Measurements from ENCODE around the gene LAMC3. TPM values are rescaled to one million over a fixed set of nuclear protein-coding genes. Genes with fewer than 3 reads are reported as not detected.

Gene LAMC3
- polyA plus RNA-seq, 1 donor from 2014 or later: 0.04 TPM

DNA sequence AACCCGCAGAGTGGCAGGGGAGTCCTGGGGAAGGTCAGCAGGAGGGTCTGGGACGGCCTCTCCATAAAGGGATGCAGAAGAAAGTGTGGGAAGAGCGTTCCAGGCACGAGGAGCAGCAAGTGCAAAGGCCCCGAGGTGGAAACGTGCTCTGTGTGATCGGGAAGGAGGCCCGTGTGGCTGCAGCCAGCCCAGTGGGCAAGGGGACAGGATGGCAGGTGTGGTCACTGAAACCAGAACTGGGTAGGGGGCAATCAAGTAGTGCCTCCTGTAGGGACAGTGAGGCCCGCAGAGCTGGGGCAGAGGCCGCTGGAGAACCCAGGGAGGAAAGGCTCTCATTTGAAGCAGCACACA, 16.3 kb upstream of the LAMC3 start:
- no peaks in the 10 kb centered on the region for H3K36me3 ChIP-seq (ENCODE audit: insufficient read depth, low read length)
- no peak overlapping the region for H3K9ac ChIP-seq (ENCODE audit: low read length)
- no peak overlapping the region for H3K27ac ChIP-seq (ENCODE audit: low read length)
- no peaks in the 10 kb centered on the region for H3K9me2 ChIP-seq (ENCODE audit: insufficient read depth, low read length)
- no peaks in the 10 kb centered on the region for H3K9me3 ChIP-seq (ENCODE audit: low read length)
- no peak overlapping the region for H3K4me3 ChIP-seq (ENCODE audit: low read length)
- no peak overlapping the region for H3K4me2 ChIP-seq (ENCODE audit: low read length)
- no peak overlapping the region for H2AFZ ChIP-seq (ENCODE audit: low read depth, low read length)
- H3F3A ChIP-seq (ENCODE audit: insufficient read depth, low read length, poor library complexity, severe bottlenecking): no peaks in the 10 kb centered on the region
- H3K79me2 ChIP-seq (replicated peaks; ENCODE audit: insufficient read depth, low read length): no peaks in the 10 kb centered on the region
- TF ChIP-seq SMC3 (conservative IDR thresholded peaks at IDR 0.05; ENCODE audit: poor library complexity) (no peak), TAF1 (IDR thresholded peaks at IDR 0.05; ENCODE audit: low read depth) (no peak), EZH2 (IDR thresholded peaks at IDR 0.05; ENCODE audit: borderline replicate concordance, insufficient read depth, low read length, poor library complexity, severe bottlenecking) (no peak), RAD21 (conservative IDR thresholded peaks at IDR 0.05) (no peak), EP300 (conservative IDR thresholded peaks at IDR 0.05; ENCODE audit: poor library complexity, severe bottlenecking) (no peak), MXI1 (conservative IDR thresholded peaks at IDR 0.05; ENCODE audit: poor library complexity, severe bottlenecking) (no peak), POLR2AphosphoS5 (IDR thresholded peaks at IDR 0.05) (no peak)
- TF ChIP-seq, protein P1, sequence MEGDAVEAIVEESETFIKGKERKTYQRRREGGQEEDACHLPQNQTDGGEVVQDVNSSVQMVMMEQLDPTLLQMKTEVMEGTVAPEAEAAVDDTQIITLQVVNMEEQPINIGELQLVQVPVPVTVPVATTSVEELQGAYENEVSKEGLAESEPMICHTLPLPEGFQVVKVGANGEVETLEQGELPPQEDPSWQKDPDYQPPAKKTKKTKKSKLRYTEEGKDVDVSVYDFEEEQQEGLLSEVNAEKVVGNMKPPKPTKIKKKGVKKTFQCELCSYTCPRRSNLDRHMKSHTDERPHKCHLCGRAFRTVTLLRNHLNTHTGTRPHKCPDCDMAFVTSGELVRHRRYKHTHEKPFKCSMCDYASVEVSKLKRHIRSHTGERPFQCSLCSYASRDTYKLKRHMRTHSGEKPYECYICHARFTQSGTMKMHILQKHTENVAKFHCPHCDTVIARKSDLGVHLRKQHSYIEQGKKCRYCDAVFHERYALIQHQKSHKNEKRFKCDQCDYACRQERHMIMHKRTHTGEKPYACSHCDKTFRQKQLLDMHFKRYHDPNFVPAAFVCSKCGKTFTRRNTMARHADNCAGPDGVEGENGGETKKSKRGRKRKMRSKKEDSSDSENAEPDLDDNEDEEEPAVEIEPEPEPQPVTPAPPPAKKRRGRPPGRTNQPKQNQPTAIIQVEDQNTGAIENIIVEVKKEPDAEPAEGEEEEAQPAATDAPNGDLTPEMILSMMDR (IDR thresholded peaks at IDR 0.05; ENCODE audit: poor library complexity, severe bottlenecking): no peak
- TF ChIP-seq, protein P2, sequence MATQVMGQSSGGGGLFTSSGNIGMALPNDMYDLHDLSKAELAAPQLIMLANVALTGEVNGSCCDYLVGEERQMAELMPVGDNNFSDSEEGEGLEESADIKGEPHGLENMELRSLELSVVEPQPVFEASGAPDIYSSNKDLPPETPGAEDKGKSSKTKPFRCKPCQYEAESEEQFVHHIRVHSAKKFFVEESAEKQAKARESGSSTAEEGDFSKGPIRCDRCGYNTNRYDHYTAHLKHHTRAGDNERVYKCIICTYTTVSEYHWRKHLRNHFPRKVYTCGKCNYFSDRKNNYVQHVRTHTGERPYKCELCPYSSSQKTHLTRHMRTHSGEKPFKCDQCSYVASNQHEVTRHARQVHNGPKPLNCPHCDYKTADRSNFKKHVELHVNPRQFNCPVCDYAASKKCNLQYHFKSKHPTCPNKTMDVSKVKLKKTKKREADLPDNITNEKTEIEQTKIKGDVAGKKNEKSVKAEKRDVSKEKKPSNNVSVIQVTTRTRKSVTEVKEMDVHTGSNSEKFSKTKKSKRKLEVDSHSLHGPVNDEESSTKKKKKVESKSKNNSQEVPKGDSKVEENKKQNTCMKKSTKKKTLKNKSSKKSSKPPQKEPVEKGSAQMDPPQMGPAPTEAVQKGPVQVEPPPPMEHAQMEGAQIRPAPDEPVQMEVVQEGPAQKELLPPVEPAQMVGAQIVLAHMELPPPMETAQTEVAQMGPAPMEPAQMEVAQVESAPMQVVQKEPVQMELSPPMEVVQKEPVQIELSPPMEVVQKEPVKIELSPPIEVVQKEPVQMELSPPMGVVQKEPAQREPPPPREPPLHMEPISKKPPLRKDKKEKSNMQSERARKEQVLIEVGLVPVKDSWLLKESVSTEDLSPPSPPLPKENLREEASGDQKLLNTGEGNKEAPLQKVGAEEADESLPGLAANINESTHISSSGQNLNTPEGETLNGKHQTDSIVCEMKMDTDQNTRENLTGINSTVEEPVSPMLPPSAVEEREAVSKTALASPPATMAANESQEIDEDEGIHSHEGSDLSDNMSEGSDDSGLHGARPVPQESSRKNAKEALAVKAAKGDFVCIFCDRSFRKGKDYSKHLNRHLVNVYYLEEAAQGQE (IDR thresholded peaks at IDR 0.05; ENCODE audit: borderline replicate concordance): no peak
- no peaks in the 10 kb centered on the region for H4K20me1 ChIP-seq (ENCODE audit: insufficient read depth)
- no peaks in the 10 kb centered on the region for H3K27me3 ChIP-seq (ENCODE audit: insufficient read depth, low read depth, low read length)

DNA sequence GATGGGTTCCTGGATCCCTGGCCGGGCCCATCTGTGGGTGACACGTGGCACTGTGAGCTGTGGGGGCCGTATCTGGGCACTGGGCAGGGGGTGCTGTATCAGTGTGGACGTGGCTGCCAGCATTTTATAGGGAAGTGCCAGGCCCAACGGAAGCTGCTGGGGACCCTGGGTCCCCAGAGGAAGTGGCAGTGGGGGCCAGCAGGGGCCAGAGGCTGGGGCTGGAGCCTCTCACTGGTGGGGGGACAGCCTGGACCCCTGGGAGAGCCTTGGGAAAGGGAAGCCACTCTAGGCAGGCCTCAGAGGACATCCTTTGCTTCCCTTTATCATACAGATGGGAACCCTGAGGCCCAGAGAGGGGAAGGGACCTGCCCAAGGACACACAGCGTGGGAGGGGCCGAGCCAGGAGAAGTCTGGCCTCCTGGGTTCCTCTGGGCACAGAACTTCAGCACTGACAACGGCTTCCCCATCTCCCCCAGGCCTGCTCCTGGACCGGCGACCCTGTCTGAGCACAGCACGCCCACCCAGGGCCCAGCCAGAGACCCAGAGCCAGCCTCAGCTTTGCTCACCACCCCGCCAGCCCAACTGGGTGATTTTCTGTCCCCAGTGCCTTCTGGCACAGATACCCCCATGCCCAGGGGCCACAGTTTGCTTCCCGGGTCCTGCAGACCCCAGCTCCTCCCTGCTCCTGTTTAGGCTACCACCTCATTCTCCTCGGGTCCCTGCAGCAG, 15.5 kb upstream of the LAMC3 start:
- H3K27me3 ChIP-seq (ENCODE audit: insufficient read depth, low read depth, low read length): no peaks in the 10 kb centered on the region

More for the DNA sequence above, 15.5 kb upstream of the LAMC3 start:
- H3K9me3 ChIP-seq (ENCODE audit: low read length): no peaks in the 10 kb centered on the region
- H3K36me3 ChIP-seq (ENCODE audit: insufficient read depth, low read length): no peaks in the 10 kb centered on the region
- no peaks in the 10 kb centered on the region for H3K79me2 ChIP-seq (replicated peaks; ENCODE audit: insufficient read depth, low read length)
- no peak overlapping the region for H2AFZ ChIP-seq (ENCODE audit: low read depth, low read length)
- TF ChIP-seq, protein P2 (IDR thresholded peaks at IDR 0.05; ENCODE audit: borderline replicate concordance): no peak
- TF ChIP-seq, protein P1 (IDR thresholded peaks at IDR 0.05; ENCODE audit: poor library complexity, severe bottlenecking): no peak
- TF ChIP-seq RAD21 (conservative IDR thresholded peaks at IDR 0.05): no peak
- TF ChIP-seq EZH2 (IDR thresholded peaks at IDR 0.05; ENCODE audit: borderline replicate concordance, insufficient read depth, low read length, poor library complexity, severe bottlenecking): no peak
- no peak for TF ChIP-seq EP300 (conservative IDR thresholded peaks at IDR 0.05; ENCODE audit: poor library complexity, severe bottlenecking)
- no peak for TF ChIP-seq TAF1 (IDR thresholded peaks at IDR 0.05; ENCODE audit: low read depth)
- no peak for TF ChIP-seq SMC3 (conservative IDR thresholded peaks at IDR 0.05; ENCODE audit: poor library complexity)
- no peak for TF ChIP-seq POLR2AphosphoS5 (IDR thresholded peaks at IDR 0.05)
- no peak for TF ChIP-seq MXI1 (conservative IDR thresholded peaks at IDR 0.05; ENCODE audit: poor library complexity, severe bottlenecking)
- H3K4me2 ChIP-seq (ENCODE audit: low read length): no peak overlapping the region
- no peaks in the 10 kb centered on the region for H3F3A ChIP-seq (ENCODE audit: insufficient read depth, low read length, poor library complexity, severe bottlenecking)
- H3K9ac ChIP-seq (ENCODE audit: low read length): no peak overlapping the region
- no peaks in the 10 kb centered on the region for H3K9me2 ChIP-seq (ENCODE audit: insufficient read depth, low read length)
- H3K27ac ChIP-seq (ENCODE audit: low read length): no peak overlapping the region
- H4K20me1 ChIP-seq (ENCODE audit: insufficient read depth): no peaks in the 10 kb centered on the region
- H3K4me3 ChIP-seq (ENCODE audit: low read length): no peak overlapping the region

Data from neural cell (in vitro differentiated cells).